Right lobe of liver (tissue), 4 donors: ENCODE measurements around the gene ABHD1.

Experiments used
- POLR2A ChIP-seq: fragments of 450-650 bp; IDR thresholded peaks from one replicate; pipeline ENCODE4 v1.6.1; 2017; ENCODE audit warnings: antibody characterized with exemption, mild to moderate bottlenecking
- TF ChIP-seq, protein P1 (sequence below), 4 donors: fragments of 200-600 bp in 3 of 4; fragments of 450-650 bp in 1 of 4; IDR thresholded peaks; one replicate each; pipeline versions ENCODE4 v1.5.1 to v1.8.0; 2016 to 2022; ENCODE audit warnings: antibody characterized with exemption in 4 of 4, mild to moderate bottlenecking in 2 of 4
- donor health status: DM: no; HTN: no; CAD: no.
- donor health status: DM: no; HTN: no; CAD: no.
- donor health status: DM: no; HTN: yes; CAD: no.

DNA sequence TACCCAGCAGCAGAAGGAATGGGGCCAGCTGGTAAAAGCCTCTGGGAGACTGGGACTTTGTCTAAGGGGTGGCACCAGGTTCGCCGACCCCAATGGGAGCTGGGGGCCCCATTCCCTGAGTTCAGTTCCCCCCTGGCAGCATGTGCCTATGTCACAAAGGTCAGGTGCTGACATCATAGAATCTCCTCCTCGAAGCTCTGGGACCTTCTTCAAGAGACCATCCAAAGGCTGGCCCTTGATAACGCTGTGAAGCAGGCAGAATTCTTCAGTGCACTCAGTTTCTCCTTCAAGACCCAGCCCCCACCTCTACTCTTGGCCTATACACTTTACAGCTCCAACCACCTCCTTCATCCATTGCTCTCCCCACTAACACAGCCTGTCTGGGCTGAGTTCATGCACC, 15.7 kb downstream of the ABHD1 start, which contains the start of gene PRR30:
- TF ChIP-seq, protein P1, sequence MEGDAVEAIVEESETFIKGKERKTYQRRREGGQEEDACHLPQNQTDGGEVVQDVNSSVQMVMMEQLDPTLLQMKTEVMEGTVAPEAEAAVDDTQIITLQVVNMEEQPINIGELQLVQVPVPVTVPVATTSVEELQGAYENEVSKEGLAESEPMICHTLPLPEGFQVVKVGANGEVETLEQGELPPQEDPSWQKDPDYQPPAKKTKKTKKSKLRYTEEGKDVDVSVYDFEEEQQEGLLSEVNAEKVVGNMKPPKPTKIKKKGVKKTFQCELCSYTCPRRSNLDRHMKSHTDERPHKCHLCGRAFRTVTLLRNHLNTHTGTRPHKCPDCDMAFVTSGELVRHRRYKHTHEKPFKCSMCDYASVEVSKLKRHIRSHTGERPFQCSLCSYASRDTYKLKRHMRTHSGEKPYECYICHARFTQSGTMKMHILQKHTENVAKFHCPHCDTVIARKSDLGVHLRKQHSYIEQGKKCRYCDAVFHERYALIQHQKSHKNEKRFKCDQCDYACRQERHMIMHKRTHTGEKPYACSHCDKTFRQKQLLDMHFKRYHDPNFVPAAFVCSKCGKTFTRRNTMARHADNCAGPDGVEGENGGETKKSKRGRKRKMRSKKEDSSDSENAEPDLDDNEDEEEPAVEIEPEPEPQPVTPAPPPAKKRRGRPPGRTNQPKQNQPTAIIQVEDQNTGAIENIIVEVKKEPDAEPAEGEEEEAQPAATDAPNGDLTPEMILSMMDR (IDR thresholded peaks at IDR 0.05) = no peak
- TF ChIP-seq POLR2A = no peak
